ENCODE measurements around the gene LITAF. TPM values are rescaled to one million over a fixed set of nuclear protein-coding genes. Genes with fewer than 3 reads are reported as not detected.

The LITAF gene
- total RNA-seq, 1 donor from 2014 or later = 170 TPM

GRCh38 chr16:11553371-11553770 lies 33.3 kb downstream of the LITAF start:
- Mint-ChIP-seq H3K4me3 (no peak overlapping the region), H3K36me3 (ENCODE audit: low read depth) (peaks cover 82% of the 10 kb centered on the region), H3K27me3 (no peaks in the 10 kb centered on the region), H3K9me3 (peaks cover 22% of the 10 kb centered on the region), H3K27ac (no peak overlapping the region), H3K4me1 (peaks cover 26% of the 10 kb centered on the region)
- intact Hi-C loops (cut with micrococcal nuclease) = no loop called here
- no peak for DNase-seq

- no peak for DNase-seq
- Mint-ChIP-seq H3K9me3 (peaks cover 22% of the 10 kb centered on the region), H3K27me3 (no peaks in the 10 kb centered on the region), H3K4me3 (no peak overlapping the region), H3K36me3 (ENCODE audit: low read depth) (peaks cover 87% of the 10 kb centered on the region), H3K4me1 (peaks cover 19% of the 10 kb centered on the region), H3K27ac (no peak overlapping the region)
- intact Hi-C loops (cut with micrococcal nuclease) = no loop called here
Observed at GRCh38 chr16:11552440-11552839, 34.3 kb downstream of the LITAF start.

- H3K4me3 Mint-ChIP-seq = no peak overlapping the region
Observed at GRCh38 chr16:11551842-11552241, 34.9 kb downstream of the LITAF start.

GRCh38 chr16:11550791-11551498 lies 35.8 kb downstream of the LITAF start:
- peaks cover 13% of the 10 kb centered on the region for H3K9me3 Mint-ChIP-seq
- H3K27ac Mint-ChIP-seq = no peak overlapping the region

More at GRCh38 chr16:11551842-11552241, 34.9 kb downstream of the LITAF start:
- H3K9me3 Mint-ChIP-seq = peaks cover 20% of the 10 kb centered on the region
- no peak for DNase-seq
- intact Hi-C loops (cut with micrococcal nuclease) = no loop called here
- H3K4me1 Mint-ChIP-seq = peaks cover 13% of the 10 kb centered on the region
- no peaks in the 10 kb centered on the region for H3K27me3 Mint-ChIP-seq
- H3K27ac Mint-ChIP-seq = no peak overlapping the region
- peaks cover 87% of the 10 kb centered on the region for H3K36me3 Mint-ChIP-seq (ENCODE audit: low read depth)

GRCh38 chr16:11547118-11547916 lies 39.4 kb downstream of the LITAF start:
- peaks cover 63% of the 10 kb centered on the region for H3K36me3 Mint-ChIP-seq (ENCODE audit: low read depth)
- H3K4me1 Mint-ChIP-seq = peaks cover 10% of the 10 kb centered on the region
- no peak overlapping the region for H3K27ac Mint-ChIP-seq
- intact Hi-C loops (cut with micrococcal nuclease) = no loop called here
- no peak overlapping the region for H3K4me3 Mint-ChIP-seq
- DNase-seq = no peak
- H3K9me3 Mint-ChIP-seq = peaks cover 12% of the 10 kb centered on the region
- no peaks in the 10 kb centered on the region for H3K27me3 Mint-ChIP-seq

More at GRCh38 chr16:11550791-11551498, 35.8 kb downstream of the LITAF start:
- DNase-seq = no peak
- H3K27me3 Mint-ChIP-seq = no peaks in the 10 kb centered on the region
- intact Hi-C loops (cut with micrococcal nuclease) = no loop called here
- no peak overlapping the region for H3K4me3 Mint-ChIP-seq
- peaks cover 7% of the 10 kb centered on the region for H3K4me1 Mint-ChIP-seq
- H3K36me3 Mint-ChIP-seq (ENCODE audit: low read depth) = peaks cover 81% of the 10 kb centered on the region

GRCh38 chr16:11546608-11547061 lies 40.1 kb downstream of the LITAF start:
- Mint-ChIP-seq H3K36me3 (ENCODE audit: low read depth) (peaks cover 56% of the 10 kb centered on the region), H3K4me3 (no peak overlapping the region), H3K27ac (no peak overlapping the region), H3K4me1 (peaks cover 9% of the 10 kb centered on the region), H3K27me3 (no peaks in the 10 kb centered on the region), H3K9me3 (peaks cover 12% of the 10 kb centered on the region)
- intact Hi-C loops (cut with micrococcal nuclease) = no loop called here
- no peak for DNase-seq

GRCh38 chr16:11543661-11544393 lies 42.9 kb downstream of the LITAF start:
- intact Hi-C loops (cut with micrococcal nuclease) = no loop called here
- no peaks in the 10 kb centered on the region for H3K27me3 Mint-ChIP-seq
- no peak overlapping the region for H3K4me3 Mint-ChIP-seq
- peaks cover 11% of the 10 kb centered on the region for H3K4me1 Mint-ChIP-seq
- no peak for DNase-seq
- H3K36me3 Mint-ChIP-seq (ENCODE audit: low read depth) = peaks cover 32% of the 10 kb centered on the region
- H3K9me3 Mint-ChIP-seq = no peaks in the 10 kb centered on the region
- H3K27ac Mint-ChIP-seq = no peak overlapping the region

GRCh38 chr16:11542069-11542744 lies 44.5 kb downstream of the LITAF start:
- intact Hi-C loops (cut with micrococcal nuclease) = no loop called here
- no peak for DNase-seq
- peaks cover 11% of the 10 kb centered on the region for H3K4me1 Mint-ChIP-seq
- H3K27ac Mint-ChIP-seq = no peak overlapping the region
- H3K4me3 Mint-ChIP-seq = no peak overlapping the region
- peaks cover 19% of the 10 kb centered on the region for H3K36me3 Mint-ChIP-seq (ENCODE audit: low read depth)
- H3K9me3 Mint-ChIP-seq = no peaks in the 10 kb centered on the region
- no peaks in the 10 kb centered on the region for H3K27me3 Mint-ChIP-seq

- H3K36me3 Mint-ChIP-seq (ENCODE audit: low read depth) = peaks cover 3% of the 10 kb centered on the region
- no peak for DNase-seq
- intact Hi-C loops (cut with micrococcal nuclease) = no loop called here
Observed at GRCh38 chr16:11539641-11540050, 47.1 kb downstream of the LITAF start.

GRCh38 chr16:11538880-11539279 lies 47.8 kb downstream of the LITAF start:
- H3K4me1 Mint-ChIP-seq = peaks cover 5% of the 10 kb centered on the region

More at GRCh38 chr16:11539641-11540050, 47.1 kb downstream of the LITAF start:
- Mint-ChIP-seq H3K4me3 (no peak overlapping the region), H3K4me1 (peaks cover 7% of the 10 kb centered on the region), H3K27me3 (no peaks in the 10 kb centered on the region), H3K9me3 (no peaks in the 10 kb centered on the region), H3K27ac (no peak overlapping the region)

GRCh38 chr16:11536104-11536866 lies 50.4 kb downstream of the LITAF start:
- peaks cover 9% of the 10 kb centered on the region for H3K4me1 Mint-ChIP-seq
- DNase-seq = no peak
- no peaks in the 10 kb centered on the region for H3K36me3 Mint-ChIP-seq (ENCODE audit: low read depth)
- no peaks in the 10 kb centered on the region for H3K27me3 Mint-ChIP-seq
- intact Hi-C loops (cut with micrococcal nuclease) = no loop called here
- H3K9me3 Mint-ChIP-seq = no peaks in the 10 kb centered on the region
- H3K27ac Mint-ChIP-seq = no peak overlapping the region
- no peak overlapping the region for H3K4me3 Mint-ChIP-seq

More at GRCh38 chr16:11538880-11539279, 47.8 kb downstream of the LITAF start:
- Mint-ChIP-seq H3K27ac (no peak overlapping the region), H3K4me3 (no peak overlapping the region), H3K27me3 (no peaks in the 10 kb centered on the region), H3K9me3 (no peaks in the 10 kb centered on the region), H3K36me3 (ENCODE audit: low read depth) (no peaks in the 10 kb centered on the region)
- no peak for DNase-seq
- intact Hi-C loops (cut with micrococcal nuclease) = no loop called here

- Mint-ChIP-seq H3K9me3 (no peaks in the 10 kb centered on the region), H3K4me1 (peaks cover 6% of the 10 kb centered on the region), H3K27me3 (no peaks in the 10 kb centered on the region), H3K36me3 (ENCODE audit: low read depth) (no peaks in the 10 kb centered on the region), H3K27ac (no peak overlapping the region), H3K4me3 (no peak overlapping the region)
- DNase-seq = no peak
- intact Hi-C loops (cut with micrococcal nuclease) = no loop called here
Observed at GRCh38 chr16:11535494-11535893, 51.2 kb downstream of the LITAF start.

GRCh38 chr16:11534262-11534661 lies 52.5 kb downstream of the LITAF start:
- DNase-seq = no peak
- H3K27me3 Mint-ChIP-seq = no peaks in the 10 kb centered on the region
- intact Hi-C loops (cut with micrococcal nuclease) = loop anchor here (5.0 kb wide), 1 partner anchor 127 kb away; no protein-coding TSS in a partner anchor
- no peaks in the 10 kb centered on the region for H3K36me3 Mint-ChIP-seq (ENCODE audit: low read depth)
- no peaks in the 10 kb centered on the region for H3K9me3 Mint-ChIP-seq
- H3K4me3 Mint-ChIP-seq = no peak overlapping the region
- no peak overlapping the region for H3K27ac Mint-ChIP-seq
- H3K4me1 Mint-ChIP-seq = peaks cover 6% of the 10 kb centered on the region

All from activated CD4-positive, alpha-beta T cell treated with anti-CD3 and anti-CD28 coated beads, Interleukin-2, amount 10 ng/mL, durations not matched to agents 24 days and 14 days (primary cell).